HG02943 (cell line): Measurements from ENCODE around the gene MACROD2.
"Not testable (repeated sequence)": the region's sequence is repeated elsewhere in the genome, so short reads cannot be mapped to it uniquely, and the experiment has no call there.

ENCODE experiments used
- ATAC-seq: cut with Tn5 transposase; IDR thresholded peaks from one replicate; pipeline ENCODE4 v1.9.1; 2021; ENCODE audit warnings: mild to moderate bottlenecking, low read depth, moderate library complexity; ENCODE audit not compliant: unreplicated experiment

The MACROD2 gene

DNA sequence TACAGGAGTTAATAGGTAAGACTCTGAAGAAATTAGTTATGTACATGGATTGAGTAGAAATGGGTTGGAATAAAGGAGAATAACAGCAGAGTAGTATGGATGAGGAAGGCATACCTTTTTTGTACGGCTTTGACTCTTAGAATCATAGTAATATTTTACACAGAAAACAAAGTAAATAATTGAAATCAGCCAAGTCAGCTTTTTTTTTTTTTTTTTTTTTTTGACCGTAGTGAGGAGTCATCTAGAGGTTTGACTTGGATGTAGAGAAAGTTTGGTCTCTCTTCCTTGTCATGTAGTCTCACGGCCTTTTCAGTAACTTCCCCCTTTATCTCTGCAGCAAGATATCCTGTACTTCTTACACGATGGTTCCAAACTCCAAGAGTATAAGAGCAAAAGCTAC lies 183.2 kb downstream of the MACROD2 start:
- no peak for ATAC-seq

DNA sequence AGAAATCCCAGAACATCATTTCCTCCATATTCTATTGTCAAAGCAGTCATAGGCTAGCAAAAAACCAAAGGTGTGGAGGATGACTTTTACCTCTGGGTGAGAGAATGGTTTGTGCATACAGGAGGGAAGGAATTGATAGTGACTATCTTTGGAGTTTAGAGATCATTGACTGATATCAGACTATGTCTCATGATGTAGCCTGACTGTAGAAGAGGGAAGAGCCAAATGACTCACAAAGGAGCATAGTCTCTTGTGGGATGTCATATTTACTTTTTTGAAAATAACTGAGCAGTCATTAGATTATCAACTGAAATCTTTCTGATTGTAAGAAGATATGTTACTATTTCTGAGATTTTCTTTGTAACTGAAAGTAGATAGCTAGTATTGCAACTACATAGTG lies 183.6 kb downstream of the MACROD2 start:
- ATAC-seq: no peak

DNA sequence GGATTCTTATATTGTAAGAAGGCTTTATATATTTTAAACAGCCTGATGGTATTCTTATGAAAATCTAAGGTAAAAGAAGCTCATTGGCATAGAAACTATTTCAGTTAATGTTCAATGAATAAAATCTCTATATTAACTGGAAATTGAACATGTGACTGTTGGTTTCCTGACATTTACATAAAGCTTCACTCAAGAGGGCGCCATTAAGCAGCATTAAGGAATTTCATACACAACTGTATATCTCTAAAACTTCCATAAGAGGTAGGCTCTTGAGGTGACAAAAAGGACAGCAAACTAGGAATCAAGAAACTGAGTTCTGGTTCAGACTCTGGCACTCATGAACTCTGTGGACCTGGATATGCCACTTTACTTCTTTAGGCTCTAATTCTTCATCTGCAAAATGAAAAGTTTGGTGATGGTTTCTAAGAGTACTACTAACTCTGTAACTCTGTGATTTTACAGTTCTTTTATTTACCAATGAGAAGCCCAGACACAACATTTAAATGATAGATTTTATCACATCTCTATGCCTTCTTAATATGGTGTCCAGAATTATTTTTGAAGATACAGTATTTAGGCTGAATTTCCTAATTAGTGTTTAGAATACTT lies 194.6 kb downstream of the MACROD2 start:
- ATAC-seq: no peak

DNA sequence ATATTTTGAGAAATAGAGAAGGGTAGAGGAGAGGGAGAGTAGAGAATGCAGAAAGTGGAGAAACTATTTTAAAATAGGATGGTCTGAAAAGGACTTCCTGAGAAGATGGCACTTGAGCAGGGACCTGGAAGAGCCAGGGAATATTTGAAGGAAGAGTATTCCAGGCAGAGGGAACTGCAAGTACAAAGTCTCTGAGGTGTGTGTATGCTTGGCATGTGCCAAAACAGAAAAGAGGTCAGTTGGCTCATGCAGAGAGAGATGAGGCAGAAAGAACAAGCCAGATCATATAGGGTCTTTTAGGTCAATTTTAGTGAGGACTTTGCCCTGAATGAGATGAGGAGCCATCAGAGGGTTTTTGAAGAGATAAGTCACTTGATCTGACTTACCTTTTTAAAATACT lies 196.2 kb downstream of the MACROD2 start:
- no peak for ATAC-seq

DNA sequence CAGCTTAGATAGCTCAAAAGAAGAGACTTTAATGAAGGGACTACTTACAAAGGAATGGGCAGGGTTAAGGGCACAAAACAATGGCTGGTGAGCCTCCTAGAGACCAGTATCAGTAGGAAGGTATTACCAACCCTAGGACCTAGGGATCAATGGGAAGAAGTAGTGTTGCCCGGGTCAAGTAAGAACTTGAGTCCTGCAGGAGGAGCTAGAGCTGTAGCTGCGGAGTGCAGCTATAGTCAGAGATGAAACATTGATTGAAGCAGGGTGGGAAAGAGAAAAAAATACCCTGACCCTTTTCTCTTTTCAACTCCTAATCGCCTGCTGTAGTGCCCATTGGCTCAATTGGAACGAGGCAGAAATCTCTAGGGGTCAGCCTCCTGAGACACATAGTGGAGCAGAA lies 198.1 kb downstream of the MACROD2 start:
- ATAC-seq: no peak

- no peak for ATAC-seq
These were observed 198.6 kb downstream of the MACROD2 start for GRCh38 chr20:14193885-14194284.

DNA sequence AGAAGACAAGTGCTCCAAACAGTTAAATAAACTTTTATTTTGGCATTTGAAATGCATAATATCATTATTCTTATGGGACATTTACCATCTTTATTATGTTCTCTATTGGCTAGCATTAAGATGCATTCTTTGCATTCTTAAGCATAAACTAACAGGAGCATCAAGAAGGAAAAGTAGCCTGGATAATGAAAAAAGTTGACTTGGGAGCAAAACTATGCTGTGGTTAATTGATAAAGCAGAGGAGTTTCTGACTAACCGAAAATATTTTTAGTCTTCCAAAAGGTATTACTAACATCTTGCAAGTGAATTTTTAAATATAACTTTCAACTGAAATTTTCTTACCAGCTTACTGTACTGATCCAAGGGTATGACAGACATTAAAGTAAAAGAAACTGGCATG lies 201.8 kb downstream of the MACROD2 start:
- no peak for ATAC-seq

DNA sequence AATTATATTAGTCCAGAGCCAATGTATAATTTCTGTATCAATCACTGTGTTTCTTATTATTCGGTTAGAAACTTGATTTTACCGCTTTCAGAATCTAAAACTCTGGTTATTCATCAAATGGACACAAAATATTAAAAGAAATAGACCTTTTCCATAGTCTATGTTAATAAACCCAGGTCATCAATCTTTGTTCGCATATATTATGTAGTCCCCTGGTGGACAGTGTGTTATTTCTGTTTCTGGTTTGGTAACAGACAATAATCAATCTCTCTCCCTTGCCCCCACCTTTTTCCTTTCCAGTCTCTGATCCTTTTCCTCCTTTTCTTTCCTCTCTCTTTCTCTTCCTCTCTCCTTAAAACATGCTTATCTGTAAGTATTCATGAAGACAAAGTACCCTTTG lies 203.1 kb downstream of the MACROD2 start:
- no peak for ATAC-seq

DNA sequence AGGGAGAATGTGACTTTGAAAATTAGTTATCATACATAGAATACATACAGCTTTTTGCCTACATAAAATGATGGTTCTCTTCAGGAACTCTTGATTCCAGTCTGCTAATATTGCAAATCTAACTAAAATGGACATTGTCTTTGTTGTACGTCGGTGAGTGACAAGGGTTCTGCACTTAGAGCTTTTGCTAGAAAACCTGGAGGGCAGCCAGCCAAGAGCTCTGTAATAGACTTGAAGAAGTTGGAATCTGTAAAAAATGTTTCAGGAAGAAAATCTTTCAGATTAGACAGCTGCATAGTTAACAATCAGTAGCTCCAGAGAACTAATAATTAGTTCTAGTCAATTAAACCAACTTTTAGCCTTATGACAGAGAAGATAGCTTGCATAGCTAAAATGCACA lies 203.8 kb downstream of the MACROD2 start:
- ATAC-seq: no peak

- ATAC-seq: no peak
These were observed 208.3 kb downstream of the MACROD2 start for GRCh38 chr20:14203657-14204056.

GRCh38 chr20:14207591-14207990 lies 212.3 kb downstream of the MACROD2 start:
- ATAC-seq: no peak

GRCh38 chr20:14208956-14209355 lies 213.6 kb downstream of the MACROD2 start:
- no peak for ATAC-seq

- ATAC-seq: no peak
These were observed 214.8 kb downstream of the MACROD2 start for GRCh38 chr20:14210146-14210545.

GRCh38 chr20:14214046-14214445 lies 218.7 kb downstream of the MACROD2 start:
- no peak for ATAC-seq

GRCh38 chr20:14215880-14216279 lies 220.6 kb downstream of the MACROD2 start:
- ATAC-seq: not testable (repeated sequence)

DNA sequence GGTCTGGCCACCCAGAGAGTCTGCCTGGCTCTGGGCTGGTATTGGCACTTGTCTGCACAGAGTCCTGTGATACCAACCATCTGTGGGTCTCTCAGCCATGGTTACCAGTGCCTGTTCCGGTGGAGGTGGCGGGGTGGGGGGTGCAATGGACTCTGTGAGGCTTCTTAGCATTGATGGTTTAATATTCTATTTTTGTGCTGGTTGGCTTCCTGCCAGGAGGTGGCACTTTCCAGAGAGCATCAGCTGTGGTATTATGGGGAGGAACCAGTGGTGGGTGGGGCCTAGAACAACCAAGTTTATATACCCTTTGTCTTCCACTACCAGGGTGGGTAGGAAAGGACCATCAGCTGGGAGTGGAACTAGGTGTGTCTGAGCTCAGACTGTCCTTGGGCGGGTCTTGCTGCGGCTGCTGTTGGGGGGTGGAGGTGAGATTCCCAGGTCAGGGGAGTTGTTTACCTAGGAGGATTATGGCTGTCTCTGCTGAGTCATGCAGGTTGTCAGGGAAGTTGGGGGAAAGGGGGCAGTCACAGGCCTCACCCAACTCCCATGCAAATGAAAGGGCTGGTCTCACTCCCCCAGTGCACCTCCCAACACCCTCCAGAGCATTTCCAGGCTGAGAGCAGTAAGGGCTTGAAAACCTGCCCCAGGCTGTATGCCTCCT lies 224.6 kb downstream of the MACROD2 start:
- no peak for ATAC-seq

- no peak for ATAC-seq
These were observed 225.7 kb downstream of the MACROD2 start for GRCh38 chr20:14220986-14221385.

- ATAC-seq: no peak
These were observed 228.5 kb downstream of the MACROD2 start for GRCh38 chr20:14223806-14224205.

- not testable (repeated sequence) for ATAC-seq
These were observed 231.0 kb downstream of the MACROD2 start for GRCh38 chr20:14226051-14227049.

- ATAC-seq: no peak
These were observed 237.3 kb downstream of the MACROD2 start for GRCh38 chr20:14232650-14233049.

DNA sequence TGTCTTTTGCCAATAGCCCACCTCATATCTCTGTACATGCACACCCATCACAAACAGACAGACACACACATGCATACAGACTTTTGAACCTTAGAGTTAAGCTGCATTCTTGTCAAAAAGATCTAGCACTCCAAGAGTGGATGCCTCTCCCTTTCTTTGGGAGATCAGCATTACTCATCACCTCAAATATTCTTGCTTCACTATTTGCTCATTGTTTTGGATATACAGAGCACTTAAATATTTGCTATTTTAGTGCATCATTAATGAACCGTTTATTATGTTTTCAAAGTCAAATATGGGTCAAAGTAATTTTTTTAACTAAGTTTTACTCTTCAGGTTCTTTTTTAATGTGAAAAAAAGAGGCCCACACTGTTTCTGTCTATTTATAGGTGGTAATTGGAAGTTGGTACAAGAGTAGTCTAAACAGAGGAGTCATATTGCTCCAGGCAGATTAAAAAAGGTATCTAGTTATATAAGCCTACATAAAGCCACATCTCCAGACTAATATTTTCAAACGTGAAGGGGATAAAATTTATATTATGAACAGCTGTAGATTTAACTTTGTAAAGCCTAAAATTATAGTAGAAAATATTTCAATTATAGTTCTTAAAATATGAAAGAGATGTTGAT lies 239.5 kb downstream of the MACROD2 start:
- no peak for ATAC-seq
